Astrocyte of the cerebellum (primary cell): ENCODE results near the gene EIF4G3.

Source experiments
- DNase-seq: peaks from one replicate; pipeline ENCODE4 v3.0.0-alpha.2; 2011; ENCODE audit warnings: low read depth
- H3K4me3 ChIP-seq: 2 replicates; pipeline ENCODE4 v1.5.1; 2011; ENCODE audit warnings: mild to moderate bottlenecking, low read depth, low read length, moderate library complexity
- in situ Hi-C: cut with HindIII; loops from 2 replicates; pipeline ENCODE4 v1.10.0; 2017; ENCODE audit warnings: low sequenced_read_pairs
- TF ChIP-seq, protein P1 (sequence below): IDR thresholded peaks from 2 replicates; pipeline ENCODE4 v1.5.1; 2012; ENCODE audit warnings: low read length, low read depth, moderate library complexity, mild to moderate bottlenecking; ENCODE audit errors: missing control alignments

The EIF4G3 gene

DNA sequence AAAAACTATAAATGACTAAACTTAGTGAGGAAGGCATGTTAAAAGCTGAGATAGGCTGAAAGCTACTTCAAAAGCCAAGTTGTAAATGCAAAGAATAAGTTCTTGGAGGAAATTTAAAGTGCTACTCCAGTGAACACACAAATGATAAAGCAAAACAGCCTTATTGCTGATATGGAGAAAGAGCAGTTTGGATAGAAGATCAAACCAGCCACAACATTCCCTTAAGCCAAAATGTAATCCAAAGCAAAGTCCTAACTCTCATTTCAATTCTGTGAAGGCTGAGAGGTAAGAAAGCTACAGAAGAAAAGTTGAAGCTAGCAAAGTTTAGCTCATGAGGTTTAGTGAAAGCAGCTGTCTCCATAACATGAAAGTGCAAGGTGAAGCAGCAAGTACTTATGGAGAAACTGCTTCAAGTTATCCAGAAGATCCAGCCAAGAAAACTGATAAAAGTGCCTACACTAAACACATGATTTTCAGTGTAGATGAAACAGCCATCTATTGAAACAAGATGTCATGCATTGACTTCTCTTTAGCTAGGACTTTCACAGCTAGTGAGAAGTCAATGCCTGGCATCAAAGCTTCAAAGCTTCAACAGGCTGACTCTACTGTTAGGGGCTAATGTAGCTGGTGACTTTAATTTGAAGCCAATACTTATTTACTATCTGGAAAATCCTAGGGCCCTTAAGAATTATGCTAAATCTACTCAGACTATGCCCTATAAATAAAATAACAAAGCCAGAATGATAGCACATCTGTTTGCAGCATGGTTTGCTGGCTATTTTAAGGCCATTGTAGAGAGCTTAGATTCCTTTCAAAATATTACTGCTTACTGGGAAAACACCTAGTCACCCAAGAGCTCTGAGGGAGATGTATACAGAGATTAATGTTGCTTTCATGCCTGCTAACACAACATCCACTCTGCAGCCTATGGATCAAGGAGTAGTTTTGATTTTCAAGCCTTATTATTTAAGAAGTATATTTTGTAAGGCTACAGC lies 188.6 kb downstream of the EIF4G3 start:
- DNase-seq, result no peak
- no peak overlapping the region for H3K4me3 ChIP-seq
- in situ Hi-C loops, result no loop called here
- TF ChIP-seq, protein P1, sequence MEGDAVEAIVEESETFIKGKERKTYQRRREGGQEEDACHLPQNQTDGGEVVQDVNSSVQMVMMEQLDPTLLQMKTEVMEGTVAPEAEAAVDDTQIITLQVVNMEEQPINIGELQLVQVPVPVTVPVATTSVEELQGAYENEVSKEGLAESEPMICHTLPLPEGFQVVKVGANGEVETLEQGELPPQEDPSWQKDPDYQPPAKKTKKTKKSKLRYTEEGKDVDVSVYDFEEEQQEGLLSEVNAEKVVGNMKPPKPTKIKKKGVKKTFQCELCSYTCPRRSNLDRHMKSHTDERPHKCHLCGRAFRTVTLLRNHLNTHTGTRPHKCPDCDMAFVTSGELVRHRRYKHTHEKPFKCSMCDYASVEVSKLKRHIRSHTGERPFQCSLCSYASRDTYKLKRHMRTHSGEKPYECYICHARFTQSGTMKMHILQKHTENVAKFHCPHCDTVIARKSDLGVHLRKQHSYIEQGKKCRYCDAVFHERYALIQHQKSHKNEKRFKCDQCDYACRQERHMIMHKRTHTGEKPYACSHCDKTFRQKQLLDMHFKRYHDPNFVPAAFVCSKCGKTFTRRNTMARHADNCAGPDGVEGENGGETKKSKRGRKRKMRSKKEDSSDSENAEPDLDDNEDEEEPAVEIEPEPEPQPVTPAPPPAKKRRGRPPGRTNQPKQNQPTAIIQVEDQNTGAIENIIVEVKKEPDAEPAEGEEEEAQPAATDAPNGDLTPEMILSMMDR, result no peak

DNA sequence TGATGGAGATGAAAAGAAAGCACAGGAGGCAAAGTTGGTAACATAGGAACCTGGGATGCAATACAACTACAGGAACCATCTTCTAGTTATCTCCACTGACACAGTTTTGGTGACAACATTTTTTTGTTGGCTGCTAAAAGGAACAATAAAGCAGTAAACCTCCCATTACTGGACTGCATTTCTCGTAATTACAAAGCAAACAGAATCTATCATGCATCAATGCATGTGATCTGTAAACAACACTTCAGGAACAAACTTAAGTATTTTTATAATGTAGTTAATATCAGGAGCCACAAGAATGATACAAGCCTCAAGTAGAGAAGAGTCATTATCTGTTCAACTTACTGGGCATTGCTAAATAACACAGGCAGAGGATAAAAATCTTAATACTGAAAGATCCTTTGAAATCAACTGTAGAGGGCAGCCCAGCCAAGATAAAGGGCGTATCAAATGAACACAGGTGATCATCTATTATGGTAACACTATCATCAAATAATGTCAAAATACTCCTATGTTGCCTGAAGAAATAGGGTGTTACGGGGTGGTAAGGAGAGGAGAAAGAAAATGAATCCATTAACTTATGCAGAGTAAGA lies 193.3 kb downstream of the EIF4G3 start:
- in situ Hi-C loops, result no loop called here
- TF ChIP-seq, protein P1, result no peak
- no peak for DNase-seq
- no peak overlapping the region for H3K4me3 ChIP-seq

GRCh38 chr1:20982316-20982715 lies 194.4 kb downstream of the EIF4G3 start:
- in situ Hi-C loops, result no loop called here
- H3K4me3 ChIP-seq, result no peak overlapping the region
- TF ChIP-seq, protein P1, result no peak
- DNase-seq, result peak; percentile 13

DNA sequence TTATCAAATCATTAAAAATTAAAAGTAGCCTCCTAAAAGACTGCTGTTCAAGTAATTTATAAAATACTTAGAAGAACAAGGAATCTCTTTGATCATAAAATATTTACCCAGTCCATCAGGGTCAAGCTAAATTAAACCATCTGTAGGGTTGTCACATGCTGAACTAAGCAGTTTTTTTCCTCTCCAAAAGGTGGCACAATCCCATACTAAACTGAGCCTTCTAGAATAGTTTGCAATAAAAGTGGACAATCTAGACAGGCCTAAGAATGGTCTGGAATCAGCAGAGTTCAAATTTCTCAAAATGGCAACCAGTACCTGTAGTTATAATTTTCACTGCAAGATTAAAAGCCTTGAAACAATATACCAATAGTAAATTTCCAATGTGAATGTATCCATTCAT lies 194.8 kb downstream of the EIF4G3 start:
- in situ Hi-C loops, result no loop called here
- H3K4me3 ChIP-seq, result no peak overlapping the region
- TF ChIP-seq, protein P1, result peak; percentile 36
- peak; percentile 24 for DNase-seq

DNA sequence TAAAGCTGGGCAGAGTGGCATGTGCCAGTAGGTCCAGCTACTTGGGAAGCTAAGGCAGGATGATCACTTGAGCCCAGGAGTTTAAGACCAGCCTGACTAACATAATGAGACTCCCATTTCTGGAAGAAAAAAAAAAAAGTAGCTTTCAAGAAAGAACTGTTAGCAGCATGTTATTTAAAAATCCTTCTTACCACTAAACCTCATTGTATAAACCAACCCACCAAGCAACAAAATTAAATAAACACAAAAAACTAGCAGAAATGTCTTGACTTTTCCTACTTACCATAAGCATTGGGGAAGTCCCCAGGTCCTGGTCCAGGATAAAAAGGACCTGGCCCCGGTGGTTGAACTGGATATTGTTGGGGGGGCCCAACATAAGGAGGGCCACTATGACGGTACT lies 196.6 kb downstream of the EIF4G3 start:
- DNase-seq, result no peak
- in situ Hi-C loops, result no loop called here
- TF ChIP-seq, protein P1, result no peak
- no peak overlapping the region for H3K4me3 ChIP-seq

DNA sequence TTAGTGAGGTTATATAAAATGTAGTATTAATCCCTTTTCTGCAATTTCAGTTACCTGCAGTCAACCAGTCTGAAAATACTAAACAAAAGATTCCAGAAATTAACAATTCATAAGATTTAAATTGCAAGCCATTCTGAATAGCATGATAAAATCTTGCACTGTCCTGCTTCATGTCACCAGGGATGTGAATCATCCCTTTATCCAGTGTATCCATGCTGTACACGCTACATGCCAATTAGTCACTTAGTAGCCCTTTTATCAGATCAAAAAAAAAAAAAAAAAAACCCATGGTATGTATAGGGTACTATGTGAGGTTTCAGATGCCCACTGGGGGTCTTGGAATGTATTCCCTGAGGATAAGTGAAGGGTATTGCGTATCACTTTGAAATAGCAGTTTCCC lies 198.3 kb downstream of the EIF4G3 start:
- in situ Hi-C loops, result no loop called here
- no peak for DNase-seq
- TF ChIP-seq, protein P1, result no peak
- no peak overlapping the region for H3K4me3 ChIP-seq
